ENCODE measurements around the gene ADAMTS6.

GRCh38 chr5:65482736-65483545 lies 1.2 kb upstream of the ADAMTS6 start:
- no peak for TF ChIP-seq CTCF (IDR thresholded peaks at IDR 0.05)
- no peak for TF ChIP-seq POLR2A (IDR thresholded peaks at IDR 0.05)

Data from suprapubic skin (tissue), 3 donors.